GM18517 (cell line): ENCODE measurements around the gene SELP.

Experiments
- ATAC-seq: cut with Tn5 transposase; IDR thresholded peaks from one replicate; pipeline ENCODE4 v1.9.1; 2021; ENCODE audit warnings: mild to moderate bottlenecking, moderate library complexity; ENCODE audit not compliant: unreplicated experiment

The SELP gene

DNA sequence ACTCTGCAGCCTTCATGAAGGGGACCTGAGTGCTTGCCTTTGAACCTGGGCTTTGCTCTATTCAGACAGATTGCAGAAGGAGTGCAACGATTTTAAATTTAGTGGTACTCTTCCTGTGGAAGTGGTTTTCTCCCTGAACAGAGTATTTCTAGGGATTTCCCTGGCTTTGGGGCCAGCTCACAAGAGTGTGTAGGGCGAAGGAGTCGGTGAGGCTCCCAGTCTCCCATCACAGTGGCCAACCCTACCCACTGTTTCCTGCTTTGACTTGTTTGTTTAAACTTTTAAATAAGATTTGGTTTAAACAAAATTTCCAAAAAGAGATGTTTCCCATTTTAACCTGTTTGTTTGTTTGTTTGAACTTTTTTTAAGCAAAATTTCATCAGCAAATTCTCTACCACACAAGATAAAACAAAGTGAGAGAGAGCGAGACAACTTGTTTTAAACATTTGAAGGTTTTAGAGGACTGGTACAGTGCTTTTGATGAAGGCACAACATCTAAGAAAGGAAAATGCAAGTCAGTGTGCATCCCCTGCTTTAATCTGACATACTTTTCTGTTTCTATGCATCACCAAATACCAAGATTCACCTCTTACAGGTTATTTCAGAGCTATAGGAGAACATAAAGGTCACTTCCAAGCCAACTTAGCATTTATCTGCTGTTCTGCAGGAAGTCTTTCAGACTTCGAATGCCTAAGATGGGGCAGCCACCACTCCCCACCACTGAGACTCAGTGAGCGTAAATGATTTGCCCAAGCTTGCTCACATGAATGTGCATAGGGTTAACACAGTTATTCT lies 6.6 kb downstream of the SELP start:
- ATAC-seq, result no peak

DNA sequence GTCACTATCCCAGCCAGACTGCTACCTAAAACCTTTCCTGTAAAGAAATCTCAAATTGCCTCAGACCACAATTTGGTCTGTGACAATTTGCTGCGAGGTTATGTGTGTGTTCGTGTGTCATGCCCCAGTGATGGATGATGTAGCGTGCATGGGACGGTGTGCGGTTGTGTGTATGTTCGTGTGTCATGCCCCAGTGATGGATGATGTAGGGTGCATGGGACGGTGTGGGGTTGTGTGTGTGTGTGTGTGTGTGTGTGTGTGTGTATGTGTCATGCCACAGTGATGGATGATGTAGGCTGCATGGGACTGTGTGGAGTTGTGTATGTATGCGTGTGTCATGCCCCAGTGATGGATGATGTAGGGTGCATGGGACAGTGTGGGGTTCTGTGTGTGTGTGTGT lies 9.4 kb downstream of the SELP start:
- ATAC-seq, result no peak

DNA sequence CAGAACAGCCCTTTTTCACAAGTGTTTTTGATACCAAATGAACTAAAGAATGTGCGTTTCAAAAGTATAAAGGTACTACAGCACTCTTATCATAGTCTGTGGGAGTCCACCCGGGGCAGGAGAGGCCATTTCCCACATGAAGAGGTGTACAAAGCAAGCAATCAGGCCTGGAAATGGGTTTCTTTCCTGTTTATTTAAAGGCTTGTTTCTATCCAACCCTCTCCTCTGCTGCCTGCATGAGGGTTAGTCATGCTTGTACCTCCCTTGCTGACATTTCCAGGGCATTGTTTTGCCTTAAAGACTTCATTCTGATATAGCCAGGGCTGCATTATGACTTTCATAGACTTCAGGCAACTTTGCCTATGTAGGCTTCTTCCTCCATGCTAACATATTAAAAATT lies 11.6 kb downstream of the SELP start:
- no peak for ATAC-seq

DNA sequence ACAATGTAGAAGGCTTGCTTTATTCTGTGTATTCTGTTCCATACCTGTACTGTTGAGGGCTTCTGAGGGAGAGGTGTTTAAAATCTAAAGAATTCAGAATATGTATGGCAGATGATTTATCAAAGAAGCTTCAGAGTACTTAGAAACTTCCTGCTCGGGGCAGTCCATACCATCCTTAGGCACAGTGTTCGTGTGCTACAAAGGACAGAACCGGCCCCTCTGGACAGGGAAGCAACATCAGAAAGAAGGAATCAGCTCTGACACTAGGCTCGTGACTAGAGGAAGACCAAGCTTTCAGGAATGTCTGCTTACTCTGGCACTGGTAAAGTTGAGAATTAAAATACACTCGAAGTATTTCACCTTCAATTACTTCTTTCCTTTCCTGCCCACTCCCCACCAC lies 14.1 kb downstream of the SELP start:
- ATAC-seq, result no peak

DNA sequence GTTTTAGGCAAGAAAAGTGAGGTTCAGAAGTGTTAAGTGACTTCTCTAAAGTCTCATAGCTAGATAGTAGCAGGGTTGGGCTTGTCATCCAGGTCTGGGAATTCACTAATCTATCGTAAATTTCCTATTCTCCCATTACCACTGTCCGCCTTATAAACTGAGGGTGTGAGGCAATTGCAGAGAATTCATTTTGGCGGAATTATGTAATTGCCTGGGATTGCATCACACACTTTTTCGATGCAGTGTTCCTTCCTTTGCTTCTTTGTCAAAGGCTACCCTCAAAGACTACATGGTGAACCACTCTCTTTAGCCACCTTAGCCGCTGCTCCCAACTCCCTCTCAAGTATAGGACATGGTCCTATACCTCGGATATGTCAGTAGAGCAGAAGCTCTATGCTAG lies 19.1 kb downstream of the SELP start:
- ATAC-seq, result no peak

DNA sequence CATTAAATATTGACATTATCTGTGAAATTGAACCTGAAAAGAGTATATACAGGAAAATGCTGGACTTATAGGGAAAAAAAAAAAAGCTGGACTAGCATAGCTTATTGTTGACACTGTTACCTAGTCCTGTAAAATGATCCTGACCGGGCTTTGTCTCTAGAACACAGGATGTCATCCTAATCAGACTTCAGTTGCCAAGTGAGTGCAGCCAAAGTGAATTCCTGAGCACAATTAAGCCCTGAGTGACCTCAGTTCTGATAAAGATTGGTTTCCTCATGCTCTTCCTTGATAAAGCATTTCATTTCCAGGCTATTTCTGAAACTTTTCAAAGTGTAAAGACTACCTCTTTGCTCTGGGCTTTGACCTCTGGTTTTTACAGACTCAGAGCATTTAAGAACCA lies 19.8 kb downstream of the SELP start:
- no peak for ATAC-seq

DNA sequence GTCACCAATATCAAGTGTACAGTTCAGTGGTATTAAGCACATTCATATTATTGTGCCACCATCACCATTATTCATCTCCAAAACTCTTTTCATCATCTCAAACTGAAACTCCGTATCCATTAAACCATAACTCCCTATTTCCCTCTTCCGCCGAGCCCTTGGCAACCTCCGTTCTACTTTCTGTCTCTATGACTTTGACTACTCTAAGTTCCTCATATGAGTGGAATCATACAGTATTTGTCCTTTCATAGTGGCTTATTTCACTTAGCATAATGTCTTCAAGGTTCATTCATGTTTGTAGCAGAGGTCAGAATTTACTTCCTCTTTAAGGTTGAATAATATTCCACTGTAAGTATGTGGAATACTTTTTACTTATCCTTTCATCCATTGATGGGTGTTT lies 21.7 kb downstream of the SELP start:
- no peak for ATAC-seq

DNA sequence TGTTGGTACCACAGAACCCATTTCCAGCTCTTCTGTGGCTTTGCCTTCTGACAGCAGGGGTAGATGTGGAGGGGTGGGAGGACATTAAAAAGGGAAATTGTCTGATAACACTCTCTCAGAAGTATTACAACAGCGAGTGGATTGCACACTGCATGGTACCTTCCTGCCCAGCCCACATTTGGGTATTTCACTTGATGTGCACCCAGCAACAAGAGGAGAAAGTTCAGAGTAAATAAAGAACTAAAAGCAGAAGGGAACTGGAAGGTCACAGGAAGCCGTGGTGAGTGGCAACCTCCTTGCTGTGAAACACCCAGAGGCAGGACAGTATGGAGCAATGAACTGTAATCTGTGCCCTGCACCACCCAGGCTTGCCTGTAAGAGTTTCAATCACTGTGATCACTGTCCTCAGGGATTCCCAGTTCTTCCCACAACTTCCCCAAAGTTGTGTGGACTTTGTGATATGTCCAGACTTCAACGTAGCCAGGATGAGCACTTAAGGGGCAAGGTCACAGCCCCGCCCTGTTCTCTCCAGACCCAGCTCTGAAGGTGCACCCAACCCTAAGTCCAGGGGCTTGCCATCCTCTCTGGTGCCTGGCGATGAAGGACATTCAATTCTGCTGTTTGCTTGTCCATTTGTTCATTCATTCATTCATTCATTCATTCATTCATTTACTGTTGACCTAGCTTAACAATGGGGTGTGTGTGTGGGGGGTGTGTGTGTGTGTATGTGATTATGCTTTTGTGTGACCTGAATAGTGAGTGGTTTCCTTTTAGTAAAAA lies 25.0 kb downstream of the SELP start:
- peak; percentile 59 for ATAC-seq

DNA sequence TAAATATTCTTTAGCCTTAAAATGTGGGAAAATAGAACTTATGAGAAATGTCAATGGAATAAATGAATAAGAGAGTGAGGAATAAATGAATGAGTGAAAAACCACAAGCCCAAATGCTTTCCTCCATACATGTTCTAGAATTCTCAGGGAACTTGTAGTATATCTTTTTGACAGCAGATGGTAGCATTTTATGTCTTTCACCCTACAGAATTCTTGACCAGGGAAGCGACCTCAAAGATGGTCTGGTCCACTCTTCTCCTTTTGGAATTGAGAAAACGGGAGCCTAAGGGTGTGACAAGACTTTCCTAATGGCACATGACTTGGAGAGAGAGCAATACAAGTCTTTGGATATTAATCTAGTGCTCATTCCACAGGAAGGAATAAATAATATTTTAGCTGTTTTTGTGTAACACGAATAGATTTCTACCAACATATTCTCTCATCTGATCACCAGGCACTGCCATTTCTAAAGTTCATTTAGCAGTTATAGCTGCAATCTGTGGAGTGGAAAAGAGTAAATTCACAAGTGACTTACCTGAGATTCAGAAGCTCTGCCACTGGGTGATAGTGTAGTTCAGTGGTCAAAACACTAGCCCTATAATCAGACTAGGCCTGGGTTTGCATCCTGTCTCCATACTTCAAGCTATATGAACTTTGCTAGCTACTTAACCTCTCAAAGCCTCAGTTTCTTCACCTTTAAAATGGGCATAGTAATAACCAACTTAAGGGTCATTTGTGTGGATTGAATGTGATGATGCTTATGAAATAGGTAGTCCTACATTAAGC lies 28.6 kb downstream of the SELP start:
- ATAC-seq, result no peak

DNA sequence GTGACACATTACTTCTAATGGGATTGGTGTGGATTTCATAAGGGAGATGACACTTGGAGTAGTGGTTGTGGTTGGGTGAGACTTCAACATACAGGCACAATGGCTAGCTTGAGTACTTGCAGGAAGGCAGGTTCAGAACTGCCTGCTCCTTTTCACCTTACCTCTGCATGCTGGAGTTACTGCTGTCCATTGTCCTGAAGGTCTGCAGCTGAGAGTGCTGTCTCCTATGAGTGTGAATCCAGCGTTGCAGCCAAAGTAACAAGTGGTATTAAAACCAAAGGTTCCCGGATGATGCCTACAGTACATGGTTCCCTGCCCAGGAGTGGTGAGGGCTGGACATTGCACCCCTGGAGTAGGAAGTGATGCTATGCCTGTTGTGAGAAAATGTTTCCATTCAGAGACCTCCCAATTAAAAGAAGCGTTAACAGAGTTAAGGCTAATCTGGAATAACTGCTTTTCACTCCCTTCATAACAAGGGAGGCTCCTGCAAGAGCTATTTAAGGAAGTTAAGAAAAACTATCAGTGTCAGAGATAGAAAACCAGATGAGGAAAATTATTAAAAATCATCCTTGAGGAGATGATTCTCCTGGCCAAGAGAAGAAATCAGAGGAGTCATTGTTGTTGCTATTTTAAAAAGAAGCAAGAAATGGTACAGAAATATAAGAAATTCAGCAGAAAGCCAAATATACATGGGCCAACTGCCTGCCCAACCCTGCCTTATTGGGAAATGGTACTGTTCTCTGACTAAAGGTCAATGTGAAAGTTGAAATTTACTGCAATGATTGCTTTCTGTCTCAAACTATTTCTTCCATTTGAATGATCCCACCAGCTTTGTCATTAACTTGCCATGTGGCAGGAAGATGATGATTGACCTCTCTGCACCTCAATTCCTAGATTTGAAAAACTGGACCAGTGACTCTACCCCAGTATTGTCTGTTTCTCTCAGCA lies 33.9 kb downstream of the SELP start:
- no peak for ATAC-seq

DNA sequence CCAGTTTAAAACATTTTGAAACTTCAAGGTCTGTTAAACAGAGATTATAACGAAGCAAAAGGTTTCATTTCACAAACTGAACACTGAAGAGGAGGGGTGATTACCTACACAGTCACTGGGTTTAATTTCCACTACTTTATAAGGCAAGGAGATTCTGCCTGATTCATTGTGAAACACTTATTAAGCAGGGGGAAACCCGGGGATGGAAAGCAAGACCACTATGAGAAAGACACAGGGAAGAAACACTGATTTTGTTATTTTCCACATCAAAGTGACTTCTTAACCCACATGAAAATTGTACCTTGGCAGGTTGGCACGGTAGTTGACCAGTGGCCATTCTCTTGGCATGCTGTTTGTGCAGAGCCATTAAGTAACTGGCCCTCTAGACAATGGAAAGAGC lies 35.5 kb downstream of the SELP start:
- peak; percentile 60 for ATAC-seq

DNA sequence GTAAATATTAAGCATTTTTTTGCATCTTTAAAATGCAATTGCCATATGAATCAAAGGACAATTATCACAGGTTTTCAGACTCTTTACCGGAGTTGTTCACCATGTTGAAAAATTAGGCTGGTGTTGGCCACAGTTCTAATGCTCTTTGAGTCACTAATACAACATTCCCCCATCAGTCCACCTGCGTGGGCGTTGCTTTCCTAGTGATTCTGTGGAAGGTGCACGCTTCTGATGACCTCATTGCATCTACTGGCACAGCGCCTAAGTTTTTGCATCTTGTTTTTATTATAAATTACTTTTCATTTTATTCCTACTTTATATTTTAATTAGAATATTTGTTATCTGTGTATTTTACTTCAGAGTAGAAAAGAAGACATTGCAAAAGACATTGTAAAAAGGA lies 39.0 kb downstream of the SELP start:
- no peak for ATAC-seq

DNA sequence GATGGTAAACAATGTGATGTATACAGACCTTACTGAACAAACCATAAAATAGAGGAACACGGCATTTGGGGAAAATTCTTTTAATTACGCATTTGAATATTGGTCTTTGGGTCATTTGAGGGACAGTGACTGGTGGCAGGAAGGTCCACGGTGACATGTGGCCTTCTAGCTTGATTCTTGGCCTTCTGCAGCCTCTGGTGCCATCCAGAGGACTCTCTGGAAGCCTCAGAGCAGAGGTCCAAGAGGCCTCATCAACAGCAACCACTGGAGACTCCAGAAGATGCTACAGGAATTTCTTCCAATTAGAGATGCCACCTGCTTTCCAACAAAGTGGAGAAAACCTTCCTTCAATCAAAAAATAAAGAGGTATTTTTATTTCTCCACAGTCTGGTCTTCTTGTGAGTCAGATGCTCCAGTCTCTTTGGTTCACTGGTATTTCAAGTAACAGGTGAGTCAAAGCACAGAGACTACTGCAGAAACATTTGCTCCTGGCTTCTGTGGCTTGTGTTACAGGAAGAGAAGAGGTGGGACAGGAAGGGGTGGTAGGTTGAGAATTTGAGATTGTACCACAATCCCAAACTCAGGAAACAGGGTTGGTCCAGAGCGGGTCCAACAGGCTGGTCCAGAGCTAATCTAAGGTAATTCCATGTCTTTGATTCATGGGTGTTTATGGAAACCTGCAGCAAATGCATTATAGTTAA lies 41.0 kb downstream of the SELP start:
- ATAC-seq, result no peak

DNA sequence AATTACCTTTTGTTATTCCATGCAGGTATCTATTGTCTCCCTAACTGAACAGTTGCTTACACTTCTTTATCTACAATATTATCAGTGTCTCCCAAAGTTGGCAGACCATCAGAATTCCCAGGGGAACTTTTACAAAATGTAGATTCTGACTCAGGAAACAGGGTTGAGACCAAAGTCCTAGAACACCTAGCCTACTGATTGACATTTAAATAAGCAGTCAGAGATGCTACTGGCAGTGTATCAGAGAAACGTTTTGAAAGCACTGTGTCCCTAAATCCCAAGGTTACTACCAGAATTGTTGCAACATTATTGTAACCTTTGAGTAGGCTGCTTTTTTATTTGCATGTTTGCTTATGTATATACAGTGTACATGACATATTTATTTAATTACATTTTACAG lies 41.8 kb downstream of the SELP start:
- no peak for ATAC-seq

DNA sequence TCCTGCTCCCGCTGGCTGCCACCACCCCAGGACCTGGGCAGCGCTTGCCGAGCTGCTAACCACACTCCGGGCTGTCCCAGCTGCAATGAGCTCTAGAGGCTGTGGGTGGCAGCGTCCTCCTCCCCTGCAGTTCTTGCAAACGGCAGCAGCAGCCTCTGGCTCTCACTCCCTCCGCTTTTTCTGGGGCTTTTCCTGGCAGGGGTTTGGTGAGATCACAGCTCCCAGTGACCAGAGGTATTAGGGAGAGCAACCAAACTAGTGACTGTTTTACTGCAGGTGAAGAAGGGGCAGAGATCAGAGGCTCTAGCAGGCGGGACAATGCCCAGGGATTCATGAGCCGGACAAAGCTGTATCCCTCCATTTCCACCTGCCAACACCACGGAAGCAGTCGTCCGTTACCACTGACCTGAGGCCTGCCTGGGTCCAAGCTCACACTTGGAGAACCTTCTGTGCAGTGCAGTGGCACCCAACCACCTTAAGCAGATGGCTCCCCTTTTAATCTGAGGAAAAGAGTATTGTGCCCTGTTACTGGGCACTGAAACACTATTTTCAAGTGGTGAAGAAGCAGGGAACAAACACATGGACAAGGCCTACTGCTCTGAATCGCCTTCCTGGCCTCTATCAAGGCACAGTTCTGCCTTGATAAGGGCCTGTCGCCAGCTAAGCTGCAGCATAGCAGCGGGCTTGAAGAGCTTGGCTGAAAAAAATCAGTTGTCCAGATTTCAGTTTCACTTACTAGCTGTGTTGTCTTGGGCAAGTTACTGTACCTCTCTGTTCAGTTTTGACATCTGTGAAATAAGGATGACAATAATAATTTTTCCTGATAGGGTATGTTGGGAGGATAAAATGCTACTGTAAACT lies 43.3 kb downstream of the SELP start, which contains the start of gene F5:
Gene F5, minus strand, starts transcription at position 87 of the 861 bp plus-strand sequence. CDS start 95 bp downstream, outside the sequence.
- peak; percentile 88 for ATAC-seq

DNA sequence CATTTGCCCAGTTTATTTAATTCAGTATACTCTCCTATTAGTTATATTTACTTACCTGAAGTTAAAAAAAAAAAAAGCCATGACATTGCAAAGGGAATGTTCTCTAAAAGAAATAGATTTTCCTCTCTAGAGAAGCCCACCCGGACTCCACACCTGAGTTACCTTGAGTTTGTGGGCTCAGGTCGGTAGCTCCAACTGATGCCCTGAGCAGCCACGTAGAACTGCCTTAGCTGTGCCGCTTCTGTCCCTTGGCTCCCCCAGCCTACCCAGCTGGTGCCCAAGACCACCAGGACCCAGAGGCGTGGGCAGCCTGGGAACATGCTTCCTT lies 43.9 kb downstream of the SELP start:
- no peak for ATAC-seq

DNA sequence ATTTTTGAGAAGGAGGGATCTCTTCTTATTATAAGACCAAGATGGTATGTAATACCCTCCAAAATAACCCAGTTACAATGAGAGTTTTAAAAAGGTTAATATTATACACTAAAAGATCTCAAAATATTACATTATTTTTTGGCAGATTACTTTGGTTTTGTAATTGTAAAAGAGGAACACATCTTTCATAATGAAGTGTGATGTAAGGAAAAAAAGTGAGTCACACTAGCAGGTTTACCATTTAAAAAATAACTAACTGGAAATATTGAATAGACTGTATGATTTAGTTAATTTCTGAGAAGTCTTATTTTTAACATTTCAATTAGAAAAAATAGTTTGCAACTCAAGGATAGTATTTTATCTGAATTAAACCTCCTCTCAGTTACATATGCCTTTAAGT lies 44.7 kb downstream of the SELP start:
- no peak for ATAC-seq

DNA sequence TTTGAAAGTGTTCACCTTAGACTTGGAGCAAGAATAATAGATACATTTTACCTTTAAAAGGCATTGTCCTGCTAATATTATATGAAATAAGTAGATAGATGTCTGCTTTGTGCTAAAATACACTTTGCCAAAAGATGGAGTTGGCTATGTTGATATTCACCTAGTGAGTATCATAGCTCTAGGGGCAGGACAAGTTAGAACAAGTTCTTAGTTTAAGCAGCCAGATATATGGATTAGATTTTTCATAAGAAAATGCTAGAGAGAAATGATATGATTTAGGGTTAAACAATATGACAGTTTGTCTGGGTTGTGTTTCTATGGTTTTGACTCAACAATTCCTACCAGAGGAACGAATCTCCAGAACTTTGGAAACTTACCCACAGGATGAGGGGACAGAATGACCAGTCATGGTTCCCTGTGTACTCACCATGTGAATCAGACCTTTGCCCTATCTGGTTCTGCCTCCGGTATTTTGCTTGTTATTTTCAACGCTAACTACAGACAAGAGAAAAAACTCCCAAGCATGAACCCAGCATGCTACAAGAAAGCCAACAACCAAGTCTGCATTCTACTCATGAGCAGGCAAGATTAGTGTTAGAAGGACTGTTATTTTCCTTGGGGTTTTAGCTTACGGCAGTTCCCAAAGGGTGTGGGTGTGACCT lies 45.3 kb downstream of the SELP start:
- ATAC-seq, result no peak
